SH-SY5Y (cell line): ENCODE results near the gene RNF111.

Source experiments
- GATA2 ChIP-seq: IDR thresholded peaks from 2 replicates; pipeline ENCODE4 v1.6.1; 2011; ENCODE audit warnings: mild to moderate bottlenecking, low read depth, low read length
- GATA3 ChIP-seq: IDR thresholded peaks from 2 replicates; pipeline ENCODE4 v1.6.1; 2011; ENCODE audit warnings: low read depth, mild to moderate bottlenecking, low read length, moderate library complexity

DNA sequence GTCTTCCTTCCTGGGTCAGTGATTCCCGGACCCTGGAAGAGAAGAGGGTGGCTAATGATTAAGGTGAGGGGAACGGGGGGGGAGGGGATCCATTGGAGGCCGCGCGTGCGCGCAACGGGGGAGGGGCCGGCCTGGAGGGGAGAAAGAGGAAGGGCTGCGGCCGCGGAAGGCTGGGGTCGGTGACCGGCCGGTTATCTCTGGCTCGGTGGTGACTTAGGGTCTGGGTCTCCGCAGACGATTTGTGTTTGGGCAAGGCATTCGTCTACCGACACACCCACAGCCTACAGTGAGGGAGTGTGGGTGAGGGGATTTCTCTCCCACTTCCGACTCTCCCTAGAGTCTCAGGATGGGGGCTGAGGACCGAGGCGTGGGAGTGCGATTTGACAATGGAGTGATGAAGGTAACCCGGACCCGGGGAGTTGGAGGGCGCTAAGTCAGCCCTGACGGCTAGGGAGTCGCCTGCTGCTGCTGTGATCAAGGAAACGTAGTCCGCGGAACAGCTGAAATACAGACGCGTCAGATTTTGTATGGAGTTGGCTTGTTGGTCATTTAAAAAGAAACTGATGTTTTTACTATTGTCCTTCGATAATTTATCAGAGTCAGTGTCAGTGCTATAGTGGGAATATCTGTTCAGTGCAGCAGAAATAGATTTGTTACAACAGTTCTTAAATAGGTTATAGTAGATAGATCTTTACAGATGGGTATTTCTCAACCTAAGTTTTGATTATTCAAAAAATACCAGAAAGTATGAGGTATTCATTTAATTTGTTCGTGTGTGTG, 733 bp downstream of the RNF111 start:
- TF ChIP-seq GATA3 (no peak), GATA2 (no peak)
